IPS-20b (cell line): ENCODE results near the gene HESX1.
A peak's percentile ranks its signal among the peaks of the same experiment; 100 is the strongest.

Source experiments
- H3K27ac ChIP-seq: one replicate; pipeline ENCODE4 v1.5.1; 2013; ENCODE audit warnings: low read length
- H3K27me3 ChIP-seq: 2 replicates; pipeline ENCODE4 v1.6.1; 2013; ENCODE audit warnings: mild to moderate bottlenecking, low read length, inconsistent platforms; ENCODE audit not compliant: insufficient read depth
- H3K36me3 ChIP-seq: 2 replicates; pipeline ENCODE4 v1.6.1; 2013; ENCODE audit warnings: low read depth, mild to moderate bottlenecking, inconsistent platforms, low read length, moderate library complexity; ENCODE audit not compliant: insufficient read depth
- H3K4me1 ChIP-seq: 2 replicates; pipeline ENCODE4 v1.6.1; 2013; ENCODE audit warnings: mild to moderate bottlenecking, control low read depth, inconsistent platforms, low read length, moderate library complexity; ENCODE audit not compliant: insufficient read depth
- H3K4me3 ChIP-seq: 2 replicates; pipeline ENCODE4 v1.5.1; 2013; ENCODE audit warnings: mild to moderate bottlenecking, low read length, inconsistent platforms
- H3K9ac ChIP-seq: 2 replicates; pipeline ENCODE4 v1.6.1; 2013; ENCODE audit warnings: low read depth, mild to moderate bottlenecking, inconsistent platforms, low read length, moderate library complexity
- H3K9me3 ChIP-seq: 2 replicates; pipeline ENCODE4 v1.6.1; 2013; ENCODE audit warnings: mild to moderate bottlenecking, low read depth, low read length, inconsistent platforms; ENCODE audit not compliant: insufficient read depth

Gene HESX1

GRCh38 chr3:57199895-57200297 lies at the start of gene HESX1:
TSS of gene HESX1 (minus strand) at chr3:57199978. CDS start at chr3:57199918, 60 bp downstream.
- no peak within 1 kb of the TSS for H3K27ac ChIP-seq
- H3K9ac ChIP-seq: peak within 1 kb of the TSS; percentile 60; the same call in 1 of the 2 replicates
- H3K4me3 ChIP-seq: peak within 1 kb of the TSS; percentile 73
- peaks cover 54% of the 10 kb centered on the region for H3K27me3 ChIP-seq
- no peaks in the 10 kb centered on the region for H3K36me3 ChIP-seq
- H3K9me3 ChIP-seq: no peaks in the 10 kb centered on the region
- H3K4me1 ChIP-seq: peaks cover 28% of the 10 kb centered on the region; the same call in 1 of the 2 replicates

GRCh38 chr3:57244946-57245345 lies 45.2 kb upstream of the HESX1 start:
- H3K27ac ChIP-seq: no peak overlapping the region
- H3K36me3 ChIP-seq: peaks cover 58% of the 10 kb centered on the region
- no peaks in the 10 kb centered on the region for H3K27me3 ChIP-seq

GRCh38 chr3:57234613-57235575 lies 35.1 kb upstream of the HESX1 start:
- no peak overlapping the region for H3K4me3 ChIP-seq
- H3K9ac ChIP-seq: no peak overlapping the region

More at GRCh38 chr3:57244946-57245345, 45.2 kb upstream of the HESX1 start:
- H3K9me3 ChIP-seq: no peaks in the 10 kb centered on the region
- no peak overlapping the region for H3K4me3 ChIP-seq
- no peak overlapping the region for H3K9ac ChIP-seq
- no peaks in the 10 kb centered on the region for H3K4me1 ChIP-seq

GRCh38 chr3:57233799-57234198 lies 34.0 kb upstream of the HESX1 start:
- H3K9ac ChIP-seq: no peak overlapping the region
- peaks cover 7% of the 10 kb centered on the region for H3K36me3 ChIP-seq
- H3K4me1 ChIP-seq: no peaks in the 10 kb centered on the region
- no peak overlapping the region for H3K4me3 ChIP-seq
- H3K27ac ChIP-seq: no peak overlapping the region
- H3K27me3 ChIP-seq: peaks cover 5% of the 10 kb centered on the region
- H3K9me3 ChIP-seq: no peaks in the 10 kb centered on the region

More at GRCh38 chr3:57234613-57235575, 35.1 kb upstream of the HESX1 start:
- Histone ChIP-seq H3K9me3 (no peaks in the 10 kb centered on the region), H3K27me3 (no peaks in the 10 kb centered on the region), H3K27ac (no peak overlapping the region), H3K4me1 (no peaks in the 10 kb centered on the region), H3K36me3 (peaks cover 18% of the 10 kb centered on the region)

- no peak overlapping the region for H3K27ac ChIP-seq
- no peaks in the 10 kb centered on the region for H3K36me3 ChIP-seq
- H3K4me1 ChIP-seq: peaks cover 4% of the 10 kb centered on the region; the same call in 1 of the 2 replicates
- H3K9me3 ChIP-seq: no peaks in the 10 kb centered on the region
- H3K9ac ChIP-seq: no peak overlapping the region
- no peak overlapping the region for H3K4me3 ChIP-seq
- peaks cover 18% of the 10 kb centered on the region for H3K27me3 ChIP-seq
Measured at GRCh38 chr3:57230006-57230405, 30.2 kb upstream of the HESX1 start.

- Histone ChIP-seq H3K9me3 (no peaks in the 10 kb centered on the region), H3K27me3 (peaks cover 18% of the 10 kb centered on the region), H3K36me3 (no peaks in the 10 kb centered on the region), H3K27ac (no peak overlapping the region), H3K4me3 (peak overlapping the region; percentile 93), H3K4me1 (peaks cover 4% of the 10 kb centered on the region; the same call in 1 of the 2 replicates), H3K9ac (peak overlapping the region; percentile 71; the same call in 1 of the 2 replicates)
Measured at GRCh38 chr3:57227930-57228751, 28.4 kb upstream of the HESX1 start.

DNA sequence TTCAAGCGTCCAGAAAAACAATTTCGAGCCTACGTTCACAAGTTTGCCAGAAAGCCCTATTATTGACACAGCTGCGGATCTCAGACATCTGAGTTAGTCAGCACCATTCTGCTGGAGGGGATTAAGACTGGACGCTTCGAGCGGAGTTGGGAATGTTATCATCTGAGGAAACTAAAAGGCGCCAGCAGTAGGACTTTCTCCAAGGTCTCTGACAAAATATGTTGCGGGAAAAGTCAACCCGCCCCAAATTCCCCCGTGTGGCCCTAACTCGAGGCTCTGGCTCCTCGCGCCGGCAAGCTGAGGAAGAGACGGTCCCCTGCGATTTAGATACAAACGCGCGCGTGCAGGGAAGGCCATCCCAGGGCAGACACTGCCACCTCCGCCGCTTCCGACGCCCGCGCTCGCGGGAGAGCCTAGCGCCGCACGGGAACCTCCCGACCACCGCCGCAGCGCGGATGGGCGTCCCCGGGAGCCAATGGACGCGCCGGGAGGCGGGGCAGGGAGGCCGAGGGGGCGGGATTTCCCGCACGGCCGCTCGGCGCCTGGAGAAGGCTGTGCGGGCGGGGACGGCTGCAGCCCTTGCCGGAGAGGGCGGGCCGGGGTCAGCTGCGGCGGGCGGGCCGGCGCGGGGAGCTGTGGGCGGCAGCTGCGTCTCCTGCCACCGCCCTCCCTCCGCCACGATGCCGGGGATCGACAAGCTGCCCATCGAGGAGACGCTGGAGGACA lies 27.6 kb upstream of the HESX1 start, which contains the start of gene APPL1:
TSS of gene APPL1 (plus strand) at position 526 of the 726 bp plus-strand sequence. CDS start at position 681, 155 bp downstream.
- Histone ChIP-seq H3K27ac (no peak within 1 kb of the TSS), H3K4me1 (peaks cover 4% of the 10 kb centered on the region; the same call in 1 of the 2 replicates), H3K36me3 (no peaks in the 10 kb centered on the region), H3K9me3 (no peaks in the 10 kb centered on the region), H3K4me3 (peak within 1 kb of the TSS; percentile 93), H3K27me3 (peaks cover 18% of the 10 kb centered on the region), H3K9ac (peak within 1 kb of the TSS; percentile 71; the same call in 1 of the 2 replicates)

GRCh38 chr3:57226176-57226575 lies 26.4 kb upstream of the HESX1 start:
- H3K9me3 ChIP-seq: no peaks in the 10 kb centered on the region
- peaks cover 18% of the 10 kb centered on the region for H3K27me3 ChIP-seq
- H3K27ac ChIP-seq: no peak overlapping the region
- no peak overlapping the region for H3K9ac ChIP-seq
- peaks cover 4% of the 10 kb centered on the region; the same call in 1 of the 2 replicates for H3K4me1 ChIP-seq
- H3K36me3 ChIP-seq: no peaks in the 10 kb centered on the region
- H3K4me3 ChIP-seq: no peak overlapping the region

DNA sequence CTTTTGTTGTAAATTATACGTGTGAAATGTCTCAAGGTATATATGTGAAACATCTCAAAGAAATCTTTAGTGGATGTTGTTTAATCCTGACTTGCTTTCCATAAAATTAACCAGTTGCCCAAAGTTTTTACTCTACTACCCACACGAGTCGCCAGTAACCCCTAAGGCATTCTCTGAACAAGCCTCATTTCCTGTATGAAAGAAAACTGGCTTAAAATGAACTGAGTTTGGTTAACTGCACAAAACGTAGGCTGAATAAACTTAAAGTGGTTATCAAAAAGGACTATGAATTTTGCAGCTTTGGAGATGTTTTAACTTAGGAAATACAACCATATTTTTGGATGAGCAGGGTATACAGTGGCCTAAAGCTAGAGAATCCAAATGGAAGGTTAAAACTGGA lies 25.1 kb upstream of the HESX1 start:
- Histone ChIP-seq H3K36me3 (no peaks in the 10 kb centered on the region), H3K27ac (no peak overlapping the region), H3K9ac (no peak overlapping the region), H3K4me3 (no peak overlapping the region), H3K4me1 (peaks cover 4% of the 10 kb centered on the region; the same call in 1 of the 2 replicates), H3K27me3 (peaks cover 18% of the 10 kb centered on the region), H3K9me3 (no peaks in the 10 kb centered on the region)

DNA sequence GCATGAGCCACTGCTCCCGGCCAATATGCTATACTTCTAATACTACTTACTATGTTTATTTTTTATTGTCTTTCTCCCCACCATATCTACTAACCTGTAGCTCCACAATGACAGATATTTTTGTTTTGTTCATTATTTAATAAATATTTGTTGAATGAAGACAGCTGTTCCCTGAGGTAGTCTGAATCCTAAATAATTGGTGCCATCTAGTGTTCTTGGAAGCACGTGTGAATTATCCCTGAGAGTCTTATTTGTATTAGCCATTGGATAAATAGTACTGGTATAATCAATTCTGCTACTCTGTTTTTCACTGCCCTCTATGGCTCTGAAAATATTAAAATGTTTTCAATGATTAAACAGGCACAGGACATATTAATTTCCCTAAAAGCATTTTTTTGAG lies 22.1 kb upstream of the HESX1 start:
- no peaks in the 10 kb centered on the region for H3K9me3 ChIP-seq
- no peak overlapping the region for H3K4me3 ChIP-seq
- no peaks in the 10 kb centered on the region for H3K36me3 ChIP-seq
- peaks cover 4% of the 10 kb centered on the region; the same call in 1 of the 2 replicates for H3K27me3 ChIP-seq
- peaks cover 4% of the 10 kb centered on the region; the same call in 1 of the 2 replicates for H3K4me1 ChIP-seq
- no peak overlapping the region for H3K9ac ChIP-seq
- no peak overlapping the region for H3K27ac ChIP-seq

DNA sequence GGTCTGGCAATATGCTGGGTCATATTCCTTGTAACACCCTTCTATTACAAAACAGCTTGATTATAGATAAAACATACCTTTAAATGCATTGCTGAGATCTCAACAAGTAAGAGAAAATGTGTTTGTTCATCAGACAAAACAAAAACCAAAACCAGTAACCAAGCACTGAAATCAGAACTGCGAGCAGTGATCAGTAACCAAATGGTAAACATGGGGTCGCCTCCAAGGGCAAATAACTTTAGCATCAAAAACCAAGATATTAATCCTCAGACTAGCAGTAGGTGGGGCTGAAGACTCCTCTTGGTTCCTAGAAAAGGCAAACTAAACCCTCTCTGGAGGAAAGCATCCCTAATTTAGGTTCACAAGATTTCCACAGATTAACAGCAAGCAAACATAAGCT lies 6.6 kb upstream of the HESX1 start:
- no peak overlapping the region for H3K9ac ChIP-seq
- no peaks in the 10 kb centered on the region for H3K9me3 ChIP-seq
- no peak overlapping the region for H3K27ac ChIP-seq
- H3K27me3 ChIP-seq: peaks cover 26% of the 10 kb centered on the region
- no peak overlapping the region for H3K4me3 ChIP-seq
- no peaks in the 10 kb centered on the region for H3K36me3 ChIP-seq
- H3K4me1 ChIP-seq: peaks cover 8% of the 10 kb centered on the region; the same call in 1 of the 2 replicates
